VCaP (cell line): ENCODE measurements around the gene RFK.

Source experiments
- H3K27ac ChIP-seq: fragments of 450-650 bp; 2 replicates; pipeline ENCODE4 v1.5.1; 2017
- CTCF ChIP-seq: fragments of 450-650 bp; conservative IDR thresholded peaks from 2 replicates; pipeline ENCODE4 v1.5.1; 2017; ENCODE audit warnings: mild to moderate bottlenecking, moderate library complexity

Gene RFK

DNA sequence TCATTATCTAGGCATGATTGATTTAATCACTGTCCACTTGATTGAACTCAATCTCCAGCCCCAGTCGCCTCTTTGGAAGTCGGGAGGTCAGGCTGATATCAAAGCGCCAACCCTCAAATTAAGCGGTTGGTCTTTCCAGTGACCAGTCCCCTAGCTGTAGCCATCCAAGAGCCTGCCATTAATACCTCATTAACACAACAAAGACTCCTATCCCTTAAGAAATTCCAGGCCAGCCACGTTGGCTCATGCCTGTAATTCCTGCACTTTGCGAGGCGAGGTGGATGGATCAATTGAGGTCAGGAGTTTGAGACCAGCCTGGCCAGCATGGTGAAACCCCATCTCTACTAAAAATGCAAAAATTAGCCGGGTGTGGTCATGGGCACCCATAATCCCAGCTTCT is 37.4 kb upstream of the RFK start:
- no peak overlapping the region for H3K27ac ChIP-seq
- no peak for TF ChIP-seq CTCF

GRCh38 chr9:76426807-76427419 is 32.7 kb upstream of the RFK start:
- TF ChIP-seq CTCF, result no peak
- no peak overlapping the region for H3K27ac ChIP-seq

DNA sequence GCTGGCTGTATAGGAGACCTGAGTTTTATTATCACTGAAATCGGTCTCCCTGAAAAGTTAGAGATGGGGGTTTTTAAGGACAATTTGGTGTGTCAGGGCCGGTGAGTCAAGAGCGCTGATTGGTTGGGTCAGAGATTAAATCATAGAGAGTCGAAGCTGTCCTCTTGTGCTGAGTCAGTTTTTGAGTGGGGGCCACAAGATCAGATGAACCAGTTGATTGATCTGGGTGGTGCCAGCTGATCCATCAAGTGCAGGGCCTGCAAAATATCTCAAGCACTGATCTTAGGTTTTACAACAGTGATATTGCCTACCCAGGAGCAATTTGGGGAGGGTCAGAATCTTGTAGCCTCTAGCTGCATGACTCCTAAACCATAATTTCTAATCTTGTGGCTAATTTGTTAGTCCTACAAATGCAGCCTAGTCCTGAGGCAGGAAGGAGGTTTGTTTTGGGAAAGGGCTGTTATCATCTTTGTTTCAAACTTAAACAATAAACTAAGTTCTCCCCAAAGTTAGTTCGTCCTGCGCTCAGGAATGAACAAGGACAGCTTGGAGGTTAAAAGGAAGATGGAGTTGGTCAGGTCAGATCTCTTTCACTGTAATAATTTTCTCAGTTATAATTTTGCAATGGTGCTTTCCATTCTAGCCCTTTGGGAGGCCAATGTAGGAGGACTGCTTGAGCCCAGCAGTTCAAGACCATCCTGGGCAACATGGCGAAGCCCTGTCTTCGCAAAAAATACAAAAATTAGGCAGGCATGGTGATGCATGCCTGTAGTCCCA is 31.6 kb upstream of the RFK start:
- no peak overlapping the region for H3K27ac ChIP-seq
- no peak for TF ChIP-seq CTCF

GRCh38 chr9:76424491-76424890 is 30.3 kb upstream of the RFK start:
- no peak for TF ChIP-seq CTCF
- H3K27ac ChIP-seq, result peak overlapping the region; percentile 59

- no peak for TF ChIP-seq CTCF
- peak overlapping the region; percentile 59 for H3K27ac ChIP-seq
Measured at GRCh38 chr9:76423216-76424177, 29.3 kb upstream of the RFK start.

- peak; percentile 52 for TF ChIP-seq CTCF
- H3K27ac ChIP-seq, result no peak overlapping the region
Measured at GRCh38 chr9:76419782-76420380, 25.7 kb upstream of the RFK start.
